HepG2 (cell line): ENCODE results near the gene GPS1. TPM values are rescaled to one million over a fixed set of nuclear protein-coding genes. Genes with fewer than 3 reads are reported as not detected.
A peak's percentile ranks its signal among the peaks of the same experiment; 100 is the strongest.

Source experiments
- AFF4 ChIP-seq: sonication (generic); formaldehyde crosslinking; IDR thresholded peaks from 2 replicates; pipeline ENCODE4 v1.4.0; 2020; ENCODE audit warnings: missing genetic modification reagents
- ARNT ChIP-seq: fragments of 450-650 bp; IDR thresholded peaks from 2 replicates; pipeline ENCODE4 v1.6.1; 2017
- FOSL2 ChIP-seq: sonication (generic); formaldehyde crosslinking; IDR thresholded peaks from 2 replicates; pipeline ENCODE4 v1.4.0; 2020; ENCODE audit warnings: missing genetic modification reagents
- HINFP ChIP-seq: sonication (generic); formaldehyde crosslinking; IDR thresholded peaks from 2 replicates; pipeline ENCODE4 v1.4.0; 2020; ENCODE audit warnings: low read depth, mild to moderate bottlenecking, missing genetic modification reagents
- KLF15 ChIP-seq: sonication (generic); formaldehyde crosslinking; IDR thresholded peaks from 2 replicates; pipeline ENCODE4 v1.8.1; 2023; ENCODE audit warnings: borderline replicate concordance, mild to moderate bottlenecking, inconsistent platforms, missing genetic modification reagents, mixed read lengths
- NCOA2 ChIP-seq: sonication (generic); formaldehyde crosslinking; IDR thresholded peaks from 2 replicates; pipeline ENCODE4 v1.8.0; 2022; ENCODE audit warnings: inconsistent platforms
- RBFOX2 ChIP-seq: fragments of 200-400 bp; formaldehyde crosslinking; IDR thresholded peaks from 2 replicates; pipeline ENCODE4 v1.6.1; 2017; ENCODE audit warnings: low read depth, mild to moderate bottlenecking, low read length
- RFX1 ChIP-seq: fragments of 450-650 bp; IDR thresholded peaks from 2 replicates; pipeline ENCODE4 v1.6.1; 2017
- SALL2 ChIP-seq: sonication (generic); formaldehyde crosslinking; IDR thresholded peaks from 2 replicates; pipeline ENCODE4 v1.8.1; 2023; ENCODE audit warnings: mild to moderate bottlenecking, missing genetic modification reagents, inconsistent platforms
- SNAI1 ChIP-seq: sonication (generic); formaldehyde crosslinking; IDR thresholded peaks from 2 replicates; pipeline ENCODE4 v1.5.0; 2020; ENCODE audit warnings: mild to moderate bottlenecking, missing genetic modification reagents, borderline replicate concordance
- SRY ChIP-seq: sonication (generic); formaldehyde crosslinking; IDR thresholded peaks from 2 replicates; pipeline ENCODE4 v1.8.0; 2022; ENCODE audit warnings: mild to moderate bottlenecking, missing genetic modification reagents
- TCF7 ChIP-seq: sonication (generic); IDR thresholded peaks from 2 replicates; pipeline ENCODE4 v1.6.1; 2016; ENCODE audit warnings: antibody characterized with exemption, low read depth
- TEAD2 ChIP-seq: sonication (generic); formaldehyde crosslinking; IDR thresholded peaks from 2 replicates; pipeline ENCODE4 v1.9.0; 2021; ENCODE audit warnings: missing genetic modification reagents
- WIZ ChIP-seq: sonication (generic); formaldehyde crosslinking; IDR thresholded peaks from 2 replicates; pipeline ENCODE4 v1.5.1; 2020; ENCODE audit warnings: mild to moderate bottlenecking, missing genetic modification reagents
- ZFX ChIP-seq: sonication (generic); formaldehyde crosslinking; IDR thresholded peaks from 2 replicates; pipeline ENCODE4 v1.4.0; 2020; ENCODE audit warnings: mild to moderate bottlenecking, low read depth, missing genetic modification reagents, moderate library complexity
- ZNF121 ChIP-seq: sonication (generic); formaldehyde crosslinking; IDR thresholded peaks from 2 replicates; pipeline ENCODE4 v1.5.0; 2020; ENCODE audit warnings: mild to moderate bottlenecking, missing genetic modification reagents
- ZNF18 ChIP-seq: sonication (generic); formaldehyde crosslinking; IDR thresholded peaks from 2 replicates; pipeline ENCODE4 v1.8.0; 2022; ENCODE audit warnings: mild to moderate bottlenecking, missing genetic modification reagents; ENCODE audit not compliant: insufficient replicate concordance
- ZNF382 ChIP-seq: sonication (generic); formaldehyde crosslinking; IDR thresholded peaks from 2 replicates; pipeline ENCODE4 v1.5.0; 2020; ENCODE audit warnings: missing genetic modification reagents, mild to moderate bottlenecking, borderline replicate concordance
- ZNF496 ChIP-seq: sonication (generic); formaldehyde crosslinking; IDR thresholded peaks from 2 replicates; pipeline ENCODE4 v1.8.1; 2023; ENCODE audit warnings: mild to moderate bottlenecking, moderate library complexity, missing genetic modification reagents; ENCODE audit not compliant: insufficient replicate concordance
- ZNF569 ChIP-seq: sonication (generic); formaldehyde crosslinking; IDR thresholded peaks from 2 replicates; pipeline ENCODE4 v1.5.0; 2020; ENCODE audit warnings: mild to moderate bottlenecking, missing genetic modification reagents, moderate library complexity, borderline replicate concordance
- ZSCAN20 ChIP-seq: sonication (generic); formaldehyde crosslinking; IDR thresholded peaks from 2 replicates; pipeline ENCODE4 v1.4.0; 2020; ENCODE audit warnings: missing genetic modification reagents, mild to moderate bottlenecking, borderline replicate concordance
- ZSCAN22 ChIP-seq: sonication (generic); formaldehyde crosslinking; IDR thresholded peaks from 2 replicates; pipeline ENCODE4 v1.4.0; 2020; ENCODE audit warnings: mild to moderate bottlenecking, missing genetic modification reagents
- ZSCAN31 ChIP-seq: sonication (generic); formaldehyde crosslinking; IDR thresholded peaks from 2 replicates; pipeline ENCODE4 v1.5.0; 2020; ENCODE audit warnings: low read depth, mild to moderate bottlenecking, missing genetic modification reagents
- polyA plus RNA-seq, 8 experiments: library from polyadenylated mRNA; depleted of rRNA in 3 of 8; stranded (reverse) in 7 of 8; unstranded in 1 of 8; fragments of >200 nt; fragmentation: Illumina TruSeq in 4 of 8; extraction: Trizol in 4 of 8; gene quantifications; 2 replicates each; pipeline versions ENCODE4 v1.2.1 to v1.2.3, GENCODE V29; 2011 to 2016; ENCODE audit warnings: low read depth in 4 of 8, missing spikeins in 1 of 8, mixed read lengths in 1 of 8; ENCODE audit not compliant: insufficient read depth in 1 of 8
- total RNA-seq, 5 experiments: library from RNA; depleted of rRNA; stranded (reverse); fragments of >200 nt; fragmentation: Illumina TruSeq; extraction: Trizol; gene quantifications; 2 replicates each; pipeline ENCODE4 v1.2.3, GENCODE V29; 2016; ENCODE audit warnings: low read depth in 1 of 5

GPS1 gene
- total and polyA plus RNA-seq, 2 of the 13 experiments (the other 11 are each of a cell fraction or from before 2014, with no cell fraction given) = 124 to 128 TPM

GRCh38 chr17:82003411-82004381 lies 48.0 kb upstream of the GPS1 start (continued):
- TF ChIP-seq RBFOX2 = peak; percentile 97
- TF ChIP-seq HINFP (CRISPR knock-in tag) = 0 out of 2 replicates have a peak, but pooled peaks have one; percentile 39
- TF ChIP-seq WIZ (CRISPR knock-in tag) = no peak
- TF ChIP-seq ZNF569 (CRISPR knock-in tag) = no peak
- TF ChIP-seq SRY (CRISPR knock-in tag) = peak; percentile 89
- peak; percentile 89 for TF ChIP-seq ZFX
- no peak for TF ChIP-seq ZNF121
- no peak for TF ChIP-seq ARNT
- 0 out of 2 replicates have a peak, but pooled peaks have one; percentile 45 for TF ChIP-seq AFF4 (CRISPR knock-in tag)
- no peak for TF ChIP-seq ZNF496 (CRISPR knock-in tag)
- TF ChIP-seq ZNF18 (CRISPR knock-in tag) = peak; percentile 94
- no peak for TF ChIP-seq ZNF382 (CRISPR knock-in tag)
- TF ChIP-seq FOSL2 (CRISPR knock-in tag) = peak; percentile 96
- TF ChIP-seq SALL2 = 0 out of 2 replicates have a peak, but pooled peaks have one; percentile 38
- TF ChIP-seq ZSCAN20 (CRISPR knock-in tag) = peak; percentile 80; the same call in 1 of the 2 replicates
- TF ChIP-seq ZSCAN22 (CRISPR knock-in tag) = no peak
- TF ChIP-seq NCOA2 = peak; percentile 75; the same call in 1 of the 2 replicates
- peak; percentile 81 for TF ChIP-seq TCF7
- no peak for TF ChIP-seq TEAD2 (CRISPR knock-in tag)
- TF ChIP-seq RFX1 = no peak
- TF ChIP-seq KLF15 (CRISPR knock-in tag) = no peak; the same call in 1 of the 2 replicates
- 0 out of 2 replicates have a peak, but pooled peaks have one; percentile 5 for TF ChIP-seq SNAI1 (CRISPR knock-in tag)
- TF ChIP-seq ZSCAN31 (CRISPR knock-in tag) = peak; percentile 98; the same call in 1 of the 2 replicates
